GM12878 (cell line): ENCODE data around the gene SP6. TPM values are rescaled to one million over a fixed set of nuclear protein-coding genes. Genes with fewer than 3 reads are reported as not detected.

Source experiments
- BACH1 ChIP-seq: fragments of 450-650 bp; IDR thresholded peaks from 2 replicates; pipeline ENCODE4 v1.6.1; 2017; ENCODE audit warnings: mild to moderate bottlenecking, borderline replicate concordance
- BHLHE40 ChIP-seq, 2 experiments: fragments of 450-650 bp in 1 of 2; IDR thresholded peaks; 2 replicates each; pipeline ENCODE4 v1.6.1; 2011 to 2017; ENCODE audit warnings: low read depth in 2 of 2, borderline replicate concordance in 1 of 2, improper control_type of control experiment in 1 of 2, low read length in 1 of 2, mild to moderate bottlenecking in 1 of 2
- CBX3 ChIP-seq: fragments of 200-600 bp; sonication (generic); IDR thresholded peaks from 2 replicates; pipeline ENCODE4 v1.6.1; 2016; ENCODE audit warnings: low read depth, borderline replicate concordance
- CREB1 ChIP-seq: IDR thresholded peaks from 2 replicates; pipeline ENCODE4 v1.6.1; 2012; ENCODE audit warnings: low read depth, mild to moderate bottlenecking, inconsistent platforms
- CREM ChIP-seq: IDR thresholded peaks from 2 replicates; pipeline ENCODE4 v1.6.1; 2014; ENCODE audit warnings: antibody characterized with exemption, low read depth
- E2F4 ChIP-seq: IDR thresholded peaks from 2 replicates; pipeline ENCODE4 v1.6.1; 2012; ENCODE audit warnings: low read depth, low read length, improper control_type of control experiment
- FOXM1 ChIP-seq: IDR thresholded peaks from 2 replicates; pipeline ENCODE4 v1.6.1; 2012; ENCODE audit warnings: low read depth, mild to moderate bottlenecking, inconsistent platforms, low read length, moderate library complexity
- IKZF2 ChIP-seq, 2 experiments: fragments of 450-650 bp; IDR thresholded peaks; 2 replicates each; pipeline ENCODE4 v1.6.1; 2017; ENCODE audit warnings: mild to moderate bottlenecking in 2 of 2, moderate library complexity in 2 of 2
- MEF2B ChIP-seq: fragments of 450-650 bp; IDR thresholded peaks from 2 replicates; pipeline ENCODE4 v1.6.1; 2018; ENCODE audit warnings: mild to moderate bottlenecking, moderate library complexity; ENCODE audit not compliant: partially characterized antibody, poor library complexity, severe bottlenecking
- MTA2 ChIP-seq: fragments of 450-650 bp; IDR thresholded peaks from 2 replicates; pipeline ENCODE4 v1.6.1; 2016; ENCODE audit warnings: low read depth, mild to moderate bottlenecking, moderate library complexity
- NR2F1 ChIP-seq: fragments of 450-650 bp; conservative IDR thresholded peaks from 2 replicates; pipeline ENCODE4 v1.6.1; 2017; ENCODE audit warnings: mild to moderate bottlenecking
- RAD51 ChIP-seq: fragments of 450-650 bp; IDR thresholded peaks from 2 replicates; pipeline ENCODE4 v1.6.1; 2016; ENCODE audit warnings: moderate library complexity, mild to moderate bottlenecking, inconsistent platforms
- RELB ChIP-seq: fragments of 450-650 bp; IDR thresholded peaks from 2 replicates; pipeline ENCODE4 v1.6.1; 2017; ENCODE audit warnings: low read depth, mild to moderate bottlenecking, moderate library complexity
- RUNX3 ChIP-seq: IDR thresholded peaks from 2 replicates; pipeline ENCODE4 v1.6.1; 2012; ENCODE audit warnings: low read length, inconsistent platforms
- SKIL ChIP-seq: fragments of 450-650 bp; IDR thresholded peaks from 2 replicates; pipeline ENCODE4 v1.6.1; 2017; ENCODE audit warnings: mild to moderate bottlenecking, low read depth, inconsistent platforms; ENCODE audit not compliant: poor library complexity, severe bottlenecking
- SMAD1 ChIP-seq: fragments of 450-650 bp; IDR thresholded peaks from 2 replicates; pipeline ENCODE4 v1.6.1; 2018; ENCODE audit warnings: mild to moderate bottlenecking, low read depth; ENCODE audit not compliant: partially characterized antibody
- SUZ12 ChIP-seq: fragments of 200-600 bp; sonication (generic); IDR thresholded peaks from one replicate; pipeline ENCODE4 v1.6.1; 2018; ENCODE audit warnings: antibody characterized with exemption, mild to moderate bottlenecking; ENCODE audit not compliant: unreplicated experiment
- ZBTB11 ChIP-seq: fragments of 450-650 bp; formaldehyde crosslinking; IDR thresholded peaks from 2 replicates; pipeline ENCODE4 v1.5.0; 2022; ENCODE audit warnings: mild to moderate bottlenecking, missing genetic modification characterization
- polyA plus RNA-seq, 11 experiments: library from polyadenylated mRNA; depleted of rRNA in 4 of 11; unstranded in 6 of 11; stranded (reverse) in 5 of 11; fragments of >200 nt; fragmentation: Nextera tagmentation in 4 of 11; fragmentation: Illumina TruSeq in 1 of 11; extraction: Ambion mirVana in 4 of 11; extraction: Trizol in 1 of 11; gene quantifications; 1 replicate in 1 of 11; 2 replicates in 10 of 11; pipeline versions ENCODE4 v1.2.1 to v1.2.3, GENCODE V29; 2011 to 2016; ENCODE audit warnings: inconsistent platforms in 2 of 11, missing spikeins in 2 of 11, low read depth in 1 of 11
- total RNA-seq, 4 experiments: library from RNA; depleted of rRNA in 3 of 4; stranded (reverse); fragments of >200 nt in 3 of 4; fragmentation: Illumina TruSeq in 1 of 4; extraction: Trizol in 1 of 4; gene quantifications; 2 replicates each; pipeline versions ENCODE4 v1.2.1 to v1.2.3, GENCODE V29; 2013 to 2021

The SP6 gene
- total and polyA plus RNA-seq, 10 of the 15 experiments (the other 5 are each of a cell fraction or from before 2014, with no cell fraction given) = 0.05 to 0.15 (median 0.06) TPM; not detected in 7

- TF ChIP-seq FOXM1 (no peak), RELB (peak; percentile 35; the same call in 1 of the 2 replicates), CBX3 (no peak), RUNX3 (peak; percentile 20; the same call in 1 of the 2 replicates), IKZF2 (IDR thresholded peaks at IDR 0.05) (0 out of 4 replicates have a peak, but pooled peaks of 1 of the 2 experiments have one; percentile 29), SUZ12 (no peak), ZBTB11 (no peak), RAD51 (peak; percentile 76), SKIL (peak; percentile 76), BACH1 (peak; percentile 75; the same call in 1 of the 2 replicates), BHLHE40 (IDR thresholded peaks at IDR 0.05; ENCODE audit: borderline replicate concordance in 1 of 2, low read depth in 2 of 2, low read length in 1 of 2) (peak in 1 of 2 experiments; percentile 34; a peak in 1 of 4 replicates), MEF2B (peak; percentile 12), CREB1 (no peak), MTA2 (peak; percentile 25; the same call in 1 of the 2 replicates), E2F4 (no peak), NR2F1 (peak; percentile 75), SMAD1 (no peak), CREM (no peak)
Observed at GRCh38 chr17:47810200-47810821, 40.7 kb downstream of the SP6 start (continued).
